NT2/D1 (cell line): ENCODE data around the gene RFT1.

Experiments used
- SUZ12 ChIP-seq: IDR thresholded peaks from 2 replicates; pipeline ENCODE4 v1.6.1; 2011; ENCODE audit not compliant: insufficient read length, insufficient read depth; ENCODE audit errors: extremely low read depth
- YY1 ChIP-seq: IDR thresholded peaks from 2 replicates; pipeline ENCODE4 v1.6.1; 2011; ENCODE audit not compliant: insufficient read length, insufficient read depth
- ZNF274 ChIP-seq: IDR thresholded peaks from 2 replicates; pipeline ENCODE4 v1.6.1; 2011; ENCODE audit warnings: mild to moderate bottlenecking, low read depth, low read length

- TF ChIP-seq YY1 (no peak), ZNF274 (no peak), SUZ12 (no peak)
Measured at GRCh38 chr3:53040351-53040820, 89.8 kb downstream of the RFT1 start.
